PC-9 (cell line): ENCODE results near the gene BNIP2.

Source experiments
- EZH2 ChIP-seq: fragments of 200-600 bp; sonication (generic); IDR thresholded peaks from 2 replicates; pipeline ENCODE4 v1.8.0; 2017; ENCODE audit warnings: antibody characterized with exemption, low read depth
- TF ChIP-seq, protein P1 (sequence below): fragments of 200-600 bp; sonication (generic); conservative IDR thresholded peaks from 2 replicates; pipeline ENCODE4 v1.6.1; 2017; ENCODE audit warnings: mixed run types, antibody characterized with exemption, mild to moderate bottlenecking, moderate library complexity

DNA sequence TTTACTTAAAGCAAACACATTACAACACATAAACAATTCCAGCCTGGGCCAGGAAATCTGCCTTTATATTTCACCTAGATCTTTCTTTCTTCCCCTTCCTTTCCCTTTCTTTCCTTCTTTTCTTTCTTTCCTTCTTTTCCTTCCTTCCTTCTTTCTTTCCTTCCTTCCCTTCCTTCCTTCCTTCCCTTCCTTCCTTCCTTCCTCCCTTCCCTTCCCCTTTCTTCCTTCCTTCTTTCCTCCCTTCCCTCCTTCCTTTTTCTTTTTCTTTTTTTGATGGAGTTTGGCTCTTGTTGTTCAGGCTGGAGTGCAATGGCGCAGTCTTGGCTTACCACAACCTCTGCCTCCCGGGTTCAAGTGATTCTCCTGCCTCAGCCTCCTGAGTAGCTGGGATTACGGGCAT lies 24.1 kb upstream of the BNIP2 start:
- TF ChIP-seq, protein P1, sequence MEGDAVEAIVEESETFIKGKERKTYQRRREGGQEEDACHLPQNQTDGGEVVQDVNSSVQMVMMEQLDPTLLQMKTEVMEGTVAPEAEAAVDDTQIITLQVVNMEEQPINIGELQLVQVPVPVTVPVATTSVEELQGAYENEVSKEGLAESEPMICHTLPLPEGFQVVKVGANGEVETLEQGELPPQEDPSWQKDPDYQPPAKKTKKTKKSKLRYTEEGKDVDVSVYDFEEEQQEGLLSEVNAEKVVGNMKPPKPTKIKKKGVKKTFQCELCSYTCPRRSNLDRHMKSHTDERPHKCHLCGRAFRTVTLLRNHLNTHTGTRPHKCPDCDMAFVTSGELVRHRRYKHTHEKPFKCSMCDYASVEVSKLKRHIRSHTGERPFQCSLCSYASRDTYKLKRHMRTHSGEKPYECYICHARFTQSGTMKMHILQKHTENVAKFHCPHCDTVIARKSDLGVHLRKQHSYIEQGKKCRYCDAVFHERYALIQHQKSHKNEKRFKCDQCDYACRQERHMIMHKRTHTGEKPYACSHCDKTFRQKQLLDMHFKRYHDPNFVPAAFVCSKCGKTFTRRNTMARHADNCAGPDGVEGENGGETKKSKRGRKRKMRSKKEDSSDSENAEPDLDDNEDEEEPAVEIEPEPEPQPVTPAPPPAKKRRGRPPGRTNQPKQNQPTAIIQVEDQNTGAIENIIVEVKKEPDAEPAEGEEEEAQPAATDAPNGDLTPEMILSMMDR, result no peak
- no peak for TF ChIP-seq EZH2
